ENCODE measurements around the gene IGDCC3.

GRCh38 chr15:65318870-65319356 lies 58.9 kb downstream of the IGDCC3 start:
- TF ChIP-seq CTCF (IDR thresholded peaks at IDR 0.05), result peak; percentile 91
- TF ChIP-seq EZH2 (IDR thresholded peaks at IDR 0.05; ENCODE audit: borderline replicate concordance, insufficient read depth, low read depth, low read length, poor library complexity, severe bottlenecking), result no peak
